HCT116 (cell line): ENCODE results near the gene TMEM222. TPM values are rescaled to one million over a fixed set of nuclear protein-coding genes. Genes with fewer than 3 reads are reported as not detected.

ENCODE experiments used
- ATAC-seq: fragments of 200-7000 bp; cut with Tn5 transposase; 2 replicates; pipeline ENCODE4 v1.9.1; 2020; ENCODE audit warnings: mild to moderate bottlenecking, moderate library complexity
- BruUV-seq: library from RNA; stranded (reverse); fragments of 400-500 nt; replicated peaks from 2 replicates; lab custom pipeline; 2021; lab: Mats Ljungman, UMichigan
- CTCF ChIA-PET: fragments of 300-600 bp; sonication (Branson Sonifier 250); formaldehyde crosslinking; loops from one replicate; lab custom pipeline; 2021; ENCODE audit warnings: antibody characterized with exemption; lab: Charles Lee
- POLR2A ChIA-PET: fragments of 300-600, 350-600 bp; sonication (Branson Sonifier 250); formaldehyde crosslinking; loops from one replicate; lab custom pipeline; 2021; ENCODE audit warnings: antibody characterized with exemption; lab: Charles Lee
- RAD21 ChIA-PET, 2 experiments: fragments of 300-600 bp; sonication (Branson Sonifier 250); formaldehyde crosslinking; loops; one replicate each; lab custom pipeline; 2023; ENCODE audit warnings: low total read pairs in 2 of 2; ENCODE audit not compliant: uncharacterized antibody in 2 of 2, unreplicated experiment in 2 of 2, low non-redundant PET in 1 of 2; lab: Charles Lee
- DNase-seq: peaks from one replicate; pipeline ENCODE4 v3.0.0-alpha.2; 2010; ENCODE audit warnings: low read depth, low spot score
- H2AFZ ChIP-seq: fragments of 200-600 bp; shearing (Covaris generic), sonication (generic); 2 replicates; pipeline ENCODE4 v1.6.1; 2017; ENCODE audit warnings: low read depth, mixed run types, mixed read lengths, antibody characterized with exemption, low read length; ENCODE audit not compliant: poor library complexity, severe bottlenecking
- H3K27ac ChIP-seq: 2 replicates; pipeline ENCODE4 v1.5.1; 2012; ENCODE audit warnings: low read depth, low read length
- H3K27me3 ChIP-seq: fragments of 200-600 bp; sonication (generic); 2 replicates; pipeline ENCODE4 v1.6.1; 2016; ENCODE audit warnings: mixed run types, low read length, mixed read lengths; ENCODE audit not compliant: insufficient read depth
- H3K36me3 ChIP-seq, 2 experiments: fragments of 200-500 bp in 1 of 2; fragments of 200-600 bp in 1 of 2; sonication (Bioruptor generic) in 1 of 2; sonication (generic) in 1 of 2; 2 replicates each; pipeline versions ENCODE4 v1.5.1 to v1.6.1; 2014 to 2016; ENCODE audit warnings: low read length in 2 of 2, inconsistent platforms in 1 of 2, mixed read lengths in 1 of 2, mixed run types in 1 of 2; ENCODE audit not compliant: insufficient read depth in 2 of 2, control insufficient read depth in 1 of 2
- H3K4me1 ChIP-seq, 2 experiments: fragments of 200-600 bp in 1 of 2; sonication (generic) in 1 of 2; 2 replicates each; pipeline versions ENCODE4 v1.5.1 to v1.6.1; 2012 to 2017; ENCODE audit warnings: low read length in 2 of 2, inconsistent platforms in 1 of 2, mild to moderate bottlenecking in 1 of 2, mixed read lengths in 1 of 2, mixed run types in 1 of 2, moderate library complexity in 1 of 2; ENCODE audit not compliant: insufficient read depth in 2 of 2, control insufficient read depth in 1 of 2
- H3K4me2 ChIP-seq: fragments of 200-600 bp; sonication (generic); 2 replicates; pipeline ENCODE4 v1.6.1; 2017; ENCODE audit warnings: mixed run types, low read length, mixed read lengths
- H3K4me3 ChIP-seq, 2 experiments: fragments of 200-600 bp in 1 of 2; sonication (generic) in 1 of 2; replicated peaks in 1 of 2; 2 replicates each; pipeline ENCODE4 v1.5.1; 2011 to 2016; ENCODE audit warnings: low read length in 2 of 2, control low read depth in 1 of 2, low read depth in 1 of 2, mild to moderate bottlenecking in 1 of 2, mixed read lengths in 1 of 2, mixed run types in 1 of 2
- H3K79me2 ChIP-seq: fragments of 200-600 bp; sonication (generic); 2 replicates; pipeline ENCODE4 v1.6.1; 2017; ENCODE audit warnings: mild to moderate bottlenecking, mixed run types, low read length, moderate library complexity, mixed read lengths; ENCODE audit not compliant: insufficient read depth
- H3K9ac ChIP-seq: fragments of 200-600 bp; sonication (generic); 2 replicates; pipeline ENCODE4 v1.6.1; 2016; ENCODE audit warnings: low read length, mixed read lengths
- H3K9me2 ChIP-seq: fragments of 200-600 bp; sonication (generic), shearing (Covaris generic); 2 replicates; pipeline ENCODE4 v1.6.1; 2017; ENCODE audit warnings: mixed run types, mild to moderate bottlenecking, moderate library complexity; ENCODE audit not compliant: insufficient read depth
- H3K9me3 ChIP-seq, 2 experiments: fragments of 200-500 bp in 1 of 2; fragments of 200-600 bp in 1 of 2; sonication (Bioruptor generic) in 1 of 2; sonication (generic) in 1 of 2; 2 replicates each; pipeline ENCODE4 v1.6.1; 2014 to 2017; ENCODE audit warnings: low read length in 2 of 2, mixed read lengths in 2 of 2, inconsistent platforms in 1 of 2, low read depth in 1 of 2, mild to moderate bottlenecking in 1 of 2, mixed run types in 1 of 2, moderate library complexity in 1 of 2; ENCODE audit not compliant: control insufficient read depth in 1 of 2, insufficient read depth in 1 of 2
- H4K20me1 ChIP-seq: fragments of 200-600 bp; sonication (generic), shearing (Covaris generic); 2 replicates; pipeline ENCODE4 v1.6.1; 2017; ENCODE audit warnings: mixed run types, mild to moderate bottlenecking, moderate library complexity; ENCODE audit not compliant: insufficient read depth
- CTCF ChIP-seq, 3 experiments: fragments of 200-600 bp in 1 of 3; sonication (generic) in 1 of 3; IDR thresholded peaks in 2 of 3; conservative IDR thresholded peaks in 1 of 3; 2 replicates each; pipeline ENCODE4 v1.5.1; 2012 to 2017; ENCODE audit warnings: low read depth in 2 of 3, low read length in 2 of 3, antibody characterized with exemption in 1 of 3, borderline replicate concordance in 1 of 3, control low read depth in 1 of 3, mild to moderate bottlenecking in 1 of 3, mixed read lengths in 1 of 3, mixed run types in 1 of 3, moderate library complexity in 1 of 3; ENCODE audit not compliant: insufficient read depth in 1 of 3
- EGR1 ChIP-seq: IDR thresholded peaks from 2 replicates; pipeline ENCODE4 v1.6.1; 2012; ENCODE audit warnings: low read depth
- MAX ChIP-seq: IDR thresholded peaks from 2 replicates; pipeline ENCODE4 v1.6.1; 2012
- RAD21 ChIP-seq: IDR thresholded peaks from 2 replicates; pipeline ENCODE4 v1.6.1; 2012; ENCODE audit warnings: low read depth, mild to moderate bottlenecking
- intact Hi-C: fragments of 100-400 bp; cut with micrococcal nuclease; formaldehyde crosslinking; loops from 2 replicates; pipeline ENCODE4 v1.10.0; 2022
- total RNA-seq: library from RNA; stranded (reverse); gene quantifications from one replicate; pipeline ENCODE4 v1.2.1, GENCODE V29; 2021; ENCODE audit not compliant: unreplicated experiment
- TF ChIP-seq, protein P1 (sequence below): IDR thresholded peaks from 2 replicates; pipeline ENCODE4 v1.6.1; 2011; ENCODE audit warnings: mild to moderate bottlenecking, low read length, moderate library complexity; ENCODE audit not compliant: insufficient replicate concordance; ENCODE audit errors: extremely low read depth

The TMEM222 gene
- total RNA-seq, 1 experiment from 2014 or later = 32.8 TPM

GRCh38 chr1:27296773-27297291, 25.1 kb upstream of the TMEM222 start:
- H3K9me2 ChIP-seq = no peaks in the 10 kb centered on the region
- BruUV-seq = no TSS peak
- H3K4me1 ChIP-seq = peaks cover 0 to 8% of the 10 kb centered on the region in 2 experiments; a peak in 1 of 4 replicates
- RAD21 ChIA-PET = interaction anchor here (0.6 to 1.1 kb wide), 5 partner anchors 10 to 243 kb away, joined by 3 to 6 read pairs (median 3); no protein-coding TSS in a partner anchor
- no peaks in the 10 kb centered on the region for H3K9me3 ChIP-seq
- peak; percentile 77 for ATAC-seq
- H2AFZ ChIP-seq = no peak overlapping the region
- no peak overlapping the region for H3K4me2 ChIP-seq
- CTCF ChIA-PET = interaction anchor here (0.8 to 3.7 kb wide), 26 partner anchors 11 to 366 kb away, joined by 3 to 32 read pairs (median 6); partner anchors contain the start of gene GPR3
- no peak overlapping the region for H3K27ac ChIP-seq
- H3K9ac ChIP-seq = no peak overlapping the region
- POLR2A ChIA-PET = interaction anchor here (0.5 to 0.9 kb wide), 2 partner anchors 194 to 370 kb away, joined by 3 read pairs; no protein-coding TSS in a partner anchor
- peak; percentile 22 for DNase-seq
- no peaks in the 10 kb centered on the region for H3K79me2 ChIP-seq
- intact Hi-C loops = loop anchor here (2.0 kb wide), 1 partner anchor 310 kb away; no protein-coding TSS in a partner anchor
- H3K36me3 ChIP-seq = no peaks in the 10 kb centered on the region
- H3K27me3 ChIP-seq = no peaks in the 10 kb centered on the region
- no peak overlapping the region for H3K4me3 ChIP-seq
- TF ChIP-seq EGR1 (no peak), MAX (no peak), CTCF (IDR thresholded peaks at IDR 0.05 in 2 of 3, conservative IDR thresholded peaks at IDR 0.05 in 1 of 3; ENCODE audit: borderline replicate concordance in 1 of 3, insufficient read depth in 1 of 3, low read depth in 2 of 3, low read length in 2 of 3) (peak; percentile 59 to 73 (median 72)), RAD21 (peak; percentile 60)
- TF ChIP-seq, protein P1, sequence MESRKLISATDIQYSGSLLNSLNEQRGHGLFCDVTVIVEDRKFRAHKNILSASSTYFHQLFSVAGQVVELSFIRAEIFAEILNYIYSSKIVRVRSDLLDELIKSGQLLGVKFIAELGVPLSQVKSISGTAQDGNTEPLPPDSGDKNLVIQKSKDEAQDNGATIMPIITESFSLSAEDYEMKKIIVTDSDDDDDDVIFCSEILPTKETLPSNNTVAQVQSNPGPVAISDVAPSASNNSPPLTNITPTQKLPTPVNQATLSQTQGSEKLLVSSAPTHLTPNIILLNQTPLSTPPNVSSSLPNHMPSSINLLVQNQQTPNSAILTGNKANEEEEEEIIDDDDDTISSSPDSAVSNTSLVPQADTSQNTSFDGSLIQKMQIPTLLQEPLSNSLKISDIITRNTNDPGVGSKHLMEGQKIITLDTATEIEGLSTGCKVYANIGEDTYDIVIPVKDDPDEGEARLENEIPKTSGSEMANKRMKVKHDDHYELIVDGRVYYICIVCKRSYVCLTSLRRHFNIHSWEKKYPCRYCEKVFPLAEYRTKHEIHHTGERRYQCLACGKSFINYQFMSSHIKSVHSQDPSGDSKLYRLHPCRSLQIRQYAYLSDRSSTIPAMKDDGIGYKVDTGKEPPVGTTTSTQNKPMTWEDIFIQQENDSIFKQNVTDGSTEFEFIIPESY = no peak
- TF ChIP-seq, all 23 proteins: peak for 2
- no peaks in the 10 kb centered on the region for H4K20me1 ChIP-seq
